HG03571 (cell line): ENCODE measurements around the gene PSME4.

Source experiments
- ATAC-seq: cut with Tn5 transposase; IDR thresholded peaks from one replicate; pipeline ENCODE4 v1.9.1; 2021; ENCODE audit not compliant: unreplicated experiment

Gene PSME4

GRCh38 chr2:53970724-53971602 lies at the start of gene PSME4:
PSME4 (minus strand) TSS chr2:53970993; CDS start chr2:53970784, 209 bp downstream.
- peak; percentile 84 for ATAC-seq

- no peak for ATAC-seq
These were observed 45.3 kb upstream of the PSME4 start for GRCh38 chr2:54015798-54016699.

GRCh38 chr2:54013996-54014395 lies 43.2 kb upstream of the PSME4 start:
- ATAC-seq = no peak

GRCh38 chr2:54012538-54013141 lies 41.8 kb upstream of the PSME4 start:
- ATAC-seq = no peak

- ATAC-seq = no peak
These were observed 38.8 kb upstream of the PSME4 start for GRCh38 chr2:54009549-54009948.

- no peak for ATAC-seq
These were observed 37.6 kb upstream of the PSME4 start for GRCh38 chr2:54008439-54008838.

- no peak for ATAC-seq
These were observed 29.7 kb upstream of the PSME4 start for GRCh38 chr2:54000524-54000923.

GRCh38 chr2:54000122-54000521 lies 29.3 kb upstream of the PSME4 start:
- no peak for ATAC-seq

GRCh38 chr2:53998834-53999233 lies 28.0 kb upstream of the PSME4 start:
- no peak for ATAC-seq

- peak; percentile 59 for ATAC-seq
These were observed 24.3 kb upstream of the PSME4 start for GRCh38 chr2:53994818-53995808.

GRCh38 chr2:53991948-53992347 lies 21.2 kb upstream of the PSME4 start:
- ATAC-seq = no peak

- ATAC-seq = no peak
These were observed 18.5 kb upstream of the PSME4 start for GRCh38 chr2:53989210-53989862.

- ATAC-seq = no peak
These were observed 16.6 kb upstream of the PSME4 start for GRCh38 chr2:53987336-53987921.

- ATAC-seq = no peak
These were observed 14.9 kb upstream of the PSME4 start for GRCh38 chr2:53985646-53986045.

- peak; percentile 32 for ATAC-seq
These were observed 647 bp downstream of the PSME4 start for GRCh38 chr2:53969968-53970723.

GRCh38 chr2:53969285-53969967 lies 1.4 kb downstream of the PSME4 start:
- ATAC-seq = no peak

- ATAC-seq = no peak
These were observed 5.7 kb downstream of the PSME4 start for GRCh38 chr2:53964987-53965687.
